HT-29 (cell line): ENCODE data around the gene CD40LG. TPM values are rescaled to one million over a fixed set of nuclear protein-coding genes. Genes with fewer than 3 reads are reported as not detected.

ENCODE experiments used
- DNase-seq: peaks from one replicate; pipeline ENCODE4 v3.0.0-alpha.2; 2015; ENCODE audit warnings: low spot score
- total RNA-seq: library from RNA; depleted of rRNA; stranded (reverse); fragments of >200 nt; shearing (Covaris generic); gene quantifications from 2 replicates; pipeline ENCODE4 v1.2.3, GENCODE V29; 2014

The CD40LG gene
- total RNA-seq, 1 experiment from 2014 or later, result not detected

- no peak for DNase-seq
These were observed 2.9 kb downstream of the CD40LG start for GRCh38 chrX:136650811-136651210.

GRCh38 chrX:136652822-136653723, 5.1 kb downstream of the CD40LG start:
- DNase-seq, result no peak

- DNase-seq, result no peak
These were observed 8.5 kb downstream of the CD40LG start for GRCh38 chrX:136656361-136656964.

GRCh38 chrX:136658151-136658550, 10.2 kb downstream of the CD40LG start:
- DNase-seq, result no peak

GRCh38 chrX:136659174-136659573, 11.2 kb downstream of the CD40LG start:
- DNase-seq, result no peak

GRCh38 chrX:136660896-136661295, 12.9 kb downstream of the CD40LG start:
- no peak for DNase-seq

GRCh38 chrX:136662104-136662503, 14.1 kb downstream of the CD40LG start:
- DNase-seq, result no peak

GRCh38 chrX:136662976-136663375, 15.0 kb downstream of the CD40LG start:
- no peak for DNase-seq

- no peak for DNase-seq
These were observed 17.4 kb downstream of the CD40LG start for GRCh38 chrX:136665258-136665900.

GRCh38 chrX:136666088-136666487, 18.1 kb downstream of the CD40LG start:
- DNase-seq, result no peak

GRCh38 chrX:136667446-136668168, 19.6 kb downstream of the CD40LG start:
- no peak for DNase-seq

GRCh38 chrX:136671006-136671610, 23.1 kb downstream of the CD40LG start:
- no peak for DNase-seq

- DNase-seq, result no peak
These were observed 26.5 kb downstream of the CD40LG start for GRCh38 chrX:136674270-136674985.

GRCh38 chrX:136679531-136679930, 31.6 kb downstream of the CD40LG start:
- DNase-seq, result no peak

GRCh38 chrX:136684120-136684519, 36.2 kb downstream of the CD40LG start:
- DNase-seq, result no peak

GRCh38 chrX:136687457-136687856, 39.5 kb downstream of the CD40LG start:
- no peak for DNase-seq

GRCh38 chrX:136689436-136689835, 41.5 kb downstream of the CD40LG start:
- DNase-seq, result no peak

GRCh38 chrX:136691028-136691809, 43.3 kb downstream of the CD40LG start:
- peak; percentile 11 for DNase-seq

- no peak for DNase-seq
These were observed 44.3 kb downstream of the CD40LG start for GRCh38 chrX:136692271-136692670.
